Tibial nerve (tissue), 4 donors: ENCODE measurements around the gene RNF121.

Experiments
- CTCF ChIP-seq, 5 experiments: fragments of 200-600 bp in 3 of 5; fragments of 450-650 bp in 2 of 5; sonication (generic) in 3 of 5; IDR thresholded peaks; one replicate each; pipeline ENCODE4 v1.5.1; 2016 to 2019; ENCODE audit warnings: antibody characterized with exemption in 5 of 5, mild to moderate bottlenecking in 3 of 5, moderate library complexity in 2 of 5
- EP300 ChIP-seq, 2 donors: sonication (generic); formaldehyde crosslinking; IDR thresholded peaks; one replicate each; pipeline ENCODE4 v1.6.1; 2017; ENCODE audit warnings: antibody characterized with exemption in 2 of 2, mild to moderate bottlenecking in 1 of 2
- POLR2A ChIP-seq, 2 donors: fragments of 450-650 bp; IDR thresholded peaks; one replicate each; pipeline ENCODE4 v1.6.1; 2017; ENCODE audit warnings: antibody characterized with exemption in 2 of 2, mild to moderate bottlenecking in 2 of 2, moderate library complexity in 2 of 2

- TF ChIP-seq POLR2A (IDR thresholded peaks at IDR 0.05) (no peak), CTCF (IDR thresholded peaks at IDR 0.05) (no peak), EP300 (IDR thresholded peaks at IDR 0.05) (no peak)
Measured at GRCh38 chr11:71895961-71896360, 32.9 kb upstream of the RNF121 start.
